K562 (cell line): ENCODE data around the gene TCHP. TPM values are rescaled to one million over a fixed set of nuclear protein-coding genes. Genes with fewer than 3 reads are reported as not detected.

Experiments used
- ATAC-seq: fragments of 200-7000 bp; cut with Tn5 transposase; 3 replicates; pipeline ENCODE4 v1.9.1; 2020; ENCODE audit warnings: moderate library complexity
- BruUV-seq: library from RNA; stranded (reverse); fragments of 400-500 nt; replicated peaks from 2 replicates; lab custom pipeline; 2021; lab: Mats Ljungman, UMichigan
- CTCF ChIA-PET: fragments of 300-600 bp; formaldehyde crosslinking; extraction: SDS; loops from one replicate; lab custom pipeline; 2021; ENCODE audit warnings: low intra/inter-chr PET ratio; lab: Yijun Ruan, JAX
- POLR2A ChIA-PET: fragments of 300-600, 350-650 bp; sonication (Branson Sonifier 250); formaldehyde crosslinking; extraction: SDS; loops from one replicate; lab custom pipeline; 2021; ENCODE audit warnings: antibody characterized with exemption, inconsistent platforms; lab: Yijun Ruan, JAX
- DNase-seq, 4 experiments: peaks; one replicate each; pipeline versions ENCODE4 v3.0.0 to v3.0.0-alpha.2; 2011 to 2018; ENCODE audit warnings: low spot score in 3 of 4, mixed read lengths in 3 of 4; ENCODE audit errors: extremely low read depth in 1 of 4
- FAIRE-seq: peaks from 2 replicates; lab custom pipeline; 2011; peaks lifted over from hg19 to GRCh38; lab: Jason Lieb, UNC
- H2AFZ ChIP-seq: 2 replicates; pipeline ENCODE4 v1.6.0; 2011; ENCODE audit warnings: low read depth, low read length, control low read depth, inconsistent platforms
- H3K27ac ChIP-seq: fragments of 200-600 bp; 3 replicates; pipeline ENCODE4 v1.8.0; 2011; ENCODE audit warnings: low read depth, mild to moderate bottlenecking, control low read depth, inconsistent platforms, low read length, moderate library complexity, mixed read lengths; ENCODE audit errors: extremely low read depth
- H3K27me3 ChIP-seq, 2 experiments: fragments of 300-600 bp in 1 of 2; 2 replicates in 1 of 2; 3 replicates in 1 of 2; pipeline versions ENCODE4 v1.6.0 to v1.8.0; 2011; ENCODE audit warnings: inconsistent platforms in 2 of 2, low read length in 2 of 2, mild to moderate bottlenecking in 1 of 2, mixed read lengths in 1 of 2, moderate library complexity in 1 of 2; ENCODE audit not compliant: control insufficient read depth in 2 of 2, insufficient read depth in 2 of 2
- H3K36me3 ChIP-seq: fragments of 300-600 bp; 3 replicates; pipeline ENCODE4 v1.8.0; 2011; ENCODE audit warnings: mild to moderate bottlenecking, low read length, inconsistent platforms; ENCODE audit not compliant: control insufficient read depth, insufficient read depth
- H3K4me1 ChIP-seq, 2 experiments: fragments of 200-600 bp in 1 of 2; replicated peaks in 1 of 2; 2 replicates in 1 of 2; 3 replicates in 1 of 2; pipeline versions ENCODE4 v1.5.1 to v1.8.0; 2011; ENCODE audit warnings: inconsistent platforms in 2 of 2, low read length in 2 of 2, mild to moderate bottlenecking in 1 of 2, mixed read lengths in 1 of 2, moderate library complexity in 1 of 2; ENCODE audit not compliant: control insufficient read depth in 2 of 2, insufficient read depth in 2 of 2
- H3K4me2 ChIP-seq: 2 replicates; pipeline ENCODE4 v1.6.1; 2011; ENCODE audit warnings: low read length, control low read depth, inconsistent platforms, mixed read lengths; ENCODE audit not compliant: insufficient read depth
- H3K4me3 ChIP-seq: fragments of 200-600 bp; sonication (generic), shearing (Covaris generic); 2 replicates; pipeline ENCODE4 v1.5.1; 2016; ENCODE audit warnings: control low read depth, inconsistent platforms
- H3K79me2 ChIP-seq: fragments of 200-600 bp; 3 replicates; pipeline ENCODE4 v1.8.0; 2011; ENCODE audit warnings: low read length, inconsistent platforms; ENCODE audit not compliant: control insufficient read depth, insufficient read depth
- H3K9ac ChIP-seq, 2 experiments: 2 replicates each; pipeline versions ENCODE4 v1.6.0 to v1.6.1; 2011; ENCODE audit warnings: low read depth in 2 of 2, low read length in 2 of 2, control low read depth in 1 of 2, inconsistent platforms in 1 of 2, mild to moderate bottlenecking in 1 of 2, mixed read lengths in 1 of 2; ENCODE audit not compliant: insufficient read depth in 1 of 2
- H3K9me1 ChIP-seq: one replicate; pipeline ENCODE4 v1.6.0; 2011; ENCODE audit warnings: inconsistent platforms, mild to moderate bottlenecking, low read length, moderate library complexity; ENCODE audit not compliant: control insufficient read depth, insufficient read depth
- H3K9me3 ChIP-seq: replicated peaks from 2 replicates; pipeline ENCODE4 v1.5.1; 2011; ENCODE audit warnings: low read depth, low read length, inconsistent platforms; ENCODE audit not compliant: control insufficient read depth, insufficient read depth
- H4K20me1 ChIP-seq: replicated peaks from 2 replicates; pipeline ENCODE4 v1.6.1; 2011; ENCODE audit warnings: low read length, inconsistent platforms, mixed read lengths; ENCODE audit not compliant: control insufficient read depth, insufficient read depth
- JUND ChIP-seq, 2 experiments: IDR thresholded peaks; 2 replicates in 1 of 2; 3 replicates in 1 of 2; pipeline ENCODE4 v1.6.1; 2011; ENCODE audit warnings: borderline replicate concordance in 2 of 2, low read depth in 2 of 2, low read length in 2 of 2, improper control_type of control experiment in 1 of 2, missing biosample characterization in 1 of 2, missing genetic modification characterization in 1 of 2, missing genetic modification reagents in 1 of 2
- NR0B1 ChIP-seq: fragments of 450-650 bp; IDR thresholded peaks from one replicate; pipeline ENCODE4 v1.6.1; 2018; ENCODE audit warnings: mild to moderate bottlenecking, moderate library complexity; ENCODE audit not compliant: partially characterized antibody
- ZNF175 ChIP-seq: fragments of 200-800 bp; sonication (Bioruptor generic); IDR thresholded peaks from 2 replicates; pipeline ENCODE4 v1.6.1; 2016; ENCODE audit warnings: low read depth, mild to moderate bottlenecking, missing genetic modification characterization, missing compliant biosample characterization
- WGBS: fragments of 100-300 bp; shearing (Covaris generic); methylation state at CpG from one replicate; pipeline ENCODE4 v1.1.6; 2016; ENCODE audit warnings: low coverage, mixed read lengths; ENCODE audit not compliant: insufficient coverage; ENCODE audit errors: missing lambda C conversion rate; 5-methylcytosine and 5-hydroxymethylcytosine counted together
- in situ Hi-C: fragments of 300-500 bp; cut with MboI; formaldehyde crosslinking; loops from 4 replicates; pipeline ENCODE4 v1.15.0; 2018; ENCODE audit warnings: inconsistent platforms, mixed read lengths
- intact Hi-C: fragments of 100-400 bp; cut with micrococcal nuclease; formaldehyde crosslinking; loops from 2 replicates; pipeline ENCODE4 v1.14.2; 2022
- polyA plus RNA-seq, 8 experiments: library from polyadenylated mRNA; depleted of rRNA in 4 of 8; stranded (reverse) in 5 of 8; unstranded in 3 of 8; fragments of >200 nt; fragmentation: Nextera tagmentation in 2 of 8; fragmentation: Illumina TruSeq in 1 of 8; extraction: Ambion mirVana in 2 of 8; extraction: Trizol in 1 of 8; gene quantifications; 2 replicates each; pipeline versions ENCODE4 v1.2.1 to v1.2.3, GENCODE V29; 2011 to 2014; ENCODE audit warnings: inconsistent platforms in 1 of 8, missing spikeins in 1 of 8
- total RNA-seq, 7 experiments: library from RNA; depleted of rRNA in 6 of 7; stranded (reverse); fragments of >200 nt in 6 of 7; fragmentation: Illumina TruSeq in 2 of 7; extraction: Trizol in 2 of 7; gene quantifications; 2 replicates each; pipeline versions ENCODE4 v1.2.1 to v1.2.3, GENCODE V29; 2011 to 2021; ENCODE audit warnings: low replicate concordance in 1 of 7

Gene TCHP
- total and polyA plus RNA-seq, 9 of the 15 experiments (the other 6 are each of a cell fraction or from before 2014, with no cell fraction given): 3.4 to 30.4 (median 19.7) TPM

GRCh38 chr12:109943811-109944210, 43.7 kb downstream of the TCHP start:
- Histone ChIP-seq H4K20me1 (no peaks in the 10 kb centered on the region), H3K9me3 (no peaks in the 10 kb centered on the region), H3K4me2 (no peak overlapping the region), H3K4me1 (no peaks in the 10 kb centered on the region; a peak in 1 of 5 replicates), H3K79me2 (no peaks in the 10 kb centered on the region), H2AFZ (no peak overlapping the region), H3K9me1 (no peaks in the 10 kb centered on the region), H3K27ac (no peak overlapping the region), H3K36me3 (peaks cover 37% of the 10 kb centered on the region; the same call in 2 of the 3 replicates), H3K9ac (no peak overlapping the region), H3K4me3 (no peak overlapping the region), H3K27me3 (no peaks in the 10 kb centered on the region)
- BruUV-seq: no TSS peak
- TF ChIP-seq JUND (IDR thresholded peaks at IDR 0.05; ENCODE audit: borderline replicate concordance, low read depth, low read length) (no peak), JUND (tag; IDR thresholded peaks at IDR 0.05; ENCODE audit: borderline replicate concordance, low read depth, low read length) (no peak), NR0B1 (no peak), ZNF175 (no peak)
- intact Hi-C loops: no loop called here
- ChIA-PET POLR2A (no interaction called here), CTCF (no interaction called here)
- in situ Hi-C loops: no loop called here
- no peak for ATAC-seq
- no peak for DNase-seq
- FAIRE-seq: no peak
- 73% methylated on average over 7 of the region's 7 CpGs for WGBS
